HepG2 (cell line): ENCODE measurements around the gene FSHR. TPM values are rescaled to one million over a fixed set of nuclear protein-coding genes. Genes with fewer than 3 reads are reported as not detected.

Experiments
- ATAC-seq: fragments of 200-7000 bp; cut with Tn5 transposase; 3 replicates; pipeline ENCODE4 v1.9.1; 2020; ENCODE audit warnings: mild to moderate bottlenecking, moderate library complexity
- BruUV-seq: library from RNA; stranded (reverse); fragments of 400-500 nt; replicated peaks from 2 replicates; lab custom pipeline; 2021; lab: Mats Ljungman, UMichigan
- CTCF ChIA-PET: fragments of 300-600 bp; formaldehyde crosslinking; extraction: SDS; loops from one replicate; lab custom pipeline; 2021; ENCODE audit warnings: low total read pairs, inconsistent platforms, low intra/inter-chr PET ratio; lab: Yijun Ruan, JAX
- POLR2A ChIA-PET: fragments of 350-600 bp; sonication (Branson Sonifier 250); formaldehyde crosslinking; loops from one replicate; lab custom pipeline; 2020; ENCODE audit warnings: antibody characterized with exemption, inconsistent platforms; lab: Yijun Ruan, JAX
- DNase-seq: peaks from one replicate; pipeline ENCODE4 v3.0.0-alpha.2; 2015; ENCODE audit warnings: low spot score
- FAIRE-seq: peaks from 3 replicates; lab custom pipeline; 2011; peaks lifted over from hg19 to GRCh38; lab: Jason Lieb, UNC
- H2AFZ ChIP-seq: one replicate; pipeline ENCODE4 v1.6.1; 2011; ENCODE audit warnings: low read length, inconsistent platforms
- H3K27ac ChIP-seq: fragments of 300-600 bp; 3 replicates; pipeline ENCODE4 v1.8.0; 2011; ENCODE audit warnings: mixed run types, mild to moderate bottlenecking, mixed read lengths, low read length, inconsistent platforms; ENCODE audit not compliant: insufficient read depth; ENCODE audit errors: extremely low read length
- H3K27me3 ChIP-seq, 2 experiments: fragments of 200-600 bp in 1 of 2; 2 replicates in 1 of 2; 3 replicates in 1 of 2; pipeline versions ENCODE4 v1.6.0 to v1.8.0; 2011; ENCODE audit warnings: low read length in 2 of 2, mild to moderate bottlenecking in 2 of 2, moderate library complexity in 2 of 2, inconsistent platforms in 1 of 2; ENCODE audit not compliant: insufficient read depth in 2 of 2, control insufficient read depth in 1 of 2
- H3K36me3 ChIP-seq, 2 experiments: fragments of 200-600 bp in 1 of 2; replicated peaks in 1 of 2; 2 replicates in 1 of 2; 3 replicates in 1 of 2; pipeline versions ENCODE4 v1.5.1 to v1.8.0; 2011; ENCODE audit warnings: low read length in 2 of 2, inconsistent platforms in 1 of 2; ENCODE audit not compliant: insufficient read depth in 2 of 2, control insufficient read depth in 1 of 2
- H3K4me1 ChIP-seq: 2 replicates; pipeline ENCODE4 v1.5.1; 2012; ENCODE audit warnings: low read length, inconsistent platforms; ENCODE audit not compliant: insufficient read depth
- H3K4me2 ChIP-seq: 2 replicates; pipeline ENCODE4 v1.6.0; 2011; ENCODE audit warnings: low read depth, low read length, inconsistent platforms
- H3K4me3 ChIP-seq, 3 experiments: fragments of 200-600 bp in 1 of 3; sonication (generic), shearing (Covaris generic) in 1 of 3; replicated peaks in 1 of 3; 2 replicates each; pipeline ENCODE4 v1.5.1; 2011 to 2016; ENCODE audit warnings: low read length in 3 of 3, inconsistent platforms in 2 of 3, low read depth in 2 of 3, mild to moderate bottlenecking in 2 of 3, control low read depth in 1 of 3, mixed read lengths in 1 of 3; ENCODE audit not compliant: insufficient read depth in 1 of 3
- H3K79me2 ChIP-seq: one replicate; pipeline ENCODE4 v1.6.1; 2011; ENCODE audit warnings: low read length, inconsistent platforms; ENCODE audit not compliant: insufficient read depth
- H3K9ac ChIP-seq: 2 replicates; pipeline ENCODE4 v1.6.0; 2011; ENCODE audit warnings: mild to moderate bottlenecking, low read depth, low read length, inconsistent platforms; ENCODE audit not compliant: insufficient read depth
- H3K9me3 ChIP-seq: 2 replicates; pipeline ENCODE4 v1.5.1; 2012; ENCODE audit warnings: mild to moderate bottlenecking, low read length
- H4K20me1 ChIP-seq: 2 replicates; pipeline ENCODE4 v1.6.0; 2011; ENCODE audit warnings: inconsistent platforms, mild to moderate bottlenecking, low read length, moderate library complexity; ENCODE audit not compliant: insufficient read depth
- AHR ChIP-seq: IDR thresholded peaks from 2 replicates; pipeline ENCODE4 v1.6.1; 2018; ENCODE audit warnings: missing genetic modification reagents, missing compliant biosample characterization
- FOSL2 ChIP-seq: sonication (generic); formaldehyde crosslinking; IDR thresholded peaks from 2 replicates; pipeline ENCODE4 v1.4.0; 2020; ENCODE audit warnings: missing genetic modification reagents
- FOXO4 ChIP-seq: sonication (generic); formaldehyde crosslinking; conservative IDR thresholded peaks from 2 replicates; pipeline ENCODE4 v1.8.1; 2023; ENCODE audit warnings: missing genetic modification reagents
- GATAD1 ChIP-seq: IDR thresholded peaks from 2 replicates; pipeline ENCODE4 v1.6.1; 2016; ENCODE audit warnings: missing genetic modification reagents, missing compliant biosample characterization
- HHEX ChIP-seq: IDR thresholded peaks from 2 replicates; pipeline ENCODE4 v1.6.1; 2016; ENCODE audit warnings: control low read depth
- IRF1 ChIP-seq: sonication (generic); formaldehyde crosslinking; IDR thresholded peaks from 2 replicates; pipeline ENCODE4 v1.4.0; 2020; ENCODE audit warnings: low read depth, mild to moderate bottlenecking, missing genetic modification reagents
- IRX3 ChIP-seq: sonication (generic); formaldehyde crosslinking; IDR thresholded peaks from 2 replicates; pipeline ENCODE4 v1.8.1; 2023; ENCODE audit warnings: mild to moderate bottlenecking, low read depth, missing genetic modification reagents, borderline replicate concordance
- KMT2B ChIP-seq: IDR thresholded peaks from 2 replicates; pipeline ENCODE4 v1.6.1; 2016; ENCODE audit warnings: missing genetic modification reagents, missing compliant biosample characterization
- MIER3 ChIP-seq: IDR thresholded peaks from 2 replicates; pipeline ENCODE4 v1.6.1; 2016; ENCODE audit warnings: missing compliant biosample characterization, borderline replicate concordance
- PAWR ChIP-seq: sonication (generic); formaldehyde crosslinking; IDR thresholded peaks from 2 replicates; pipeline ENCODE4 v1.4.0; 2020; ENCODE audit warnings: missing genetic modification reagents, mild to moderate bottlenecking, borderline replicate concordance
- RFX5 ChIP-seq: IDR thresholded peaks from 2 replicates; pipeline ENCODE4 v1.6.1; 2011; ENCODE audit warnings: low read depth, low read length, improper control_type of control experiment
- TBP ChIP-seq: sonication (generic); formaldehyde crosslinking; IDR thresholded peaks from 2 replicates; pipeline ENCODE4 v1.5.0; 2020; ENCODE audit warnings: missing genetic modification reagents
- TFE3 ChIP-seq: IDR thresholded peaks from 2 replicates; pipeline ENCODE4 v1.6.1; 2016
- ZNF101 ChIP-seq: sonication (generic); formaldehyde crosslinking; IDR thresholded peaks from 2 replicates; pipeline ENCODE4 v1.4.0; 2020; ENCODE audit warnings: mild to moderate bottlenecking, low read depth, missing genetic modification reagents, borderline replicate concordance
- ZNF253 ChIP-seq: sonication (generic); formaldehyde crosslinking; IDR thresholded peaks from 2 replicates; pipeline ENCODE4 v1.8.0; 2022; ENCODE audit warnings: mild to moderate bottlenecking, missing genetic modification reagents, borderline replicate concordance
- ZNF296 ChIP-seq: sonication (generic); formaldehyde crosslinking; conservative IDR thresholded peaks from 2 replicates; pipeline ENCODE4 v1.5.0; 2020; ENCODE audit warnings: mild to moderate bottlenecking, missing genetic modification reagents
- ZNF329 ChIP-seq: sonication (generic); formaldehyde crosslinking; IDR thresholded peaks from 2 replicates; pipeline ENCODE4 v1.9.0; 2021; ENCODE audit warnings: low read depth, mild to moderate bottlenecking, missing genetic modification reagents
- ZNF552 ChIP-seq: sonication (generic); formaldehyde crosslinking; IDR thresholded peaks from 2 replicates; pipeline ENCODE4 v1.9.0; 2022; ENCODE audit warnings: missing genetic modification reagents, mild to moderate bottlenecking, borderline replicate concordance
- ZNF784 ChIP-seq: sonication (generic); formaldehyde crosslinking; IDR thresholded peaks from 2 replicates; pipeline ENCODE4 v1.5.1; 2020; ENCODE audit warnings: missing genetic modification reagents, mild to moderate bottlenecking, borderline replicate concordance
- ZSCAN29 ChIP-seq: sonication (generic); formaldehyde crosslinking; conservative IDR thresholded peaks from 2 replicates; pipeline ENCODE4 v1.4.0; 2020; ENCODE audit warnings: mild to moderate bottlenecking, missing genetic modification reagents
- WGBS: methylation state at CpG from one replicate; pipeline ENCODE4 v1.1.6; 2017; ENCODE audit warnings: low lambda C conversion rate; 5-methylcytosine and 5-hydroxymethylcytosine counted together
- in situ Hi-C: cut with HindIII; loops from 2 replicates; pipeline ENCODE4 v1.10.0; 2017; ENCODE audit warnings: low pct_unique_long_range_greater_than_20kb; ENCODE audit not compliant: extremely low pct_ligation_motif_present
- intact Hi-C: fragments of 100-400 bp; cut with micrococcal nuclease; formaldehyde crosslinking; loops from one replicate; pipeline ENCODE4 v1.10.0; 2022; ENCODE audit not compliant: unreplicated experiment
- polyA plus RNA-seq, 8 experiments: library from polyadenylated mRNA; depleted of rRNA in 3 of 8; stranded (reverse) in 7 of 8; unstranded in 1 of 8; fragments of >200 nt; fragmentation: Illumina TruSeq in 4 of 8; extraction: Trizol in 4 of 8; gene quantifications; 2 replicates each; pipeline versions ENCODE4 v1.2.1 to v1.2.3, GENCODE V29; 2011 to 2016; ENCODE audit warnings: low read depth in 4 of 8, missing spikeins in 1 of 8, mixed read lengths in 1 of 8; ENCODE audit not compliant: insufficient read depth in 1 of 8
- total RNA-seq, 5 experiments: library from RNA; depleted of rRNA; stranded (reverse); fragments of >200 nt; fragmentation: Illumina TruSeq; extraction: Trizol; gene quantifications; 2 replicates each; pipeline ENCODE4 v1.2.3, GENCODE V29; 2016; ENCODE audit warnings: low read depth in 1 of 5

Gene FSHR
- total and polyA plus RNA-seq, 2 of the 13 experiments (the other 11 are each of a cell fraction or from before 2014, with no cell fraction given), result not detected

- H3K79me2 ChIP-seq, result no peaks in the 10 kb centered on the region
- H2AFZ ChIP-seq, result no peak overlapping the region
- no peak overlapping the region for H3K4me3 ChIP-seq
- no peak overlapping the region for H3K4me2 ChIP-seq
- no peaks in the 10 kb centered on the region for H4K20me1 ChIP-seq
- TF ChIP-seq ZNF101 (CRISPR knock-in tag) (no peak), ZNF552 (CRISPR knock-in tag) (no peak), MIER3 (CRISPR knock-in tag) (no peak), FOXO4 (no peak), TFE3 (CRISPR knock-in tag) (no peak), ZSCAN29 (CRISPR knock-in tag) (no peak), IRX3 (CRISPR knock-in tag) (no peak), PAWR (CRISPR knock-in tag) (no peak), AHR (no peak), KMT2B (no peak), HHEX (CRISPR knock-in tag) (no peak), RFX5 (no peak), GATAD1 (CRISPR knock-in tag) (no peak), IRF1 (no peak), FOSL2 (CRISPR knock-in tag) (no peak), ZNF329 (no peak), TBP (CRISPR knock-in tag) (no peak), ZNF296 (CRISPR knock-in tag) (no peak), ZNF253 (CRISPR knock-in tag) (no peak), ZNF784 (CRISPR knock-in tag) (no peak)
- ATAC-seq (no peak), DNase-seq (no peak), FAIRE-seq (no peak)
- no peak overlapping the region for H3K9ac ChIP-seq
- ChIA-PET POLR2A (no interaction called here), CTCF (no interaction called here)
- in situ Hi-C loops (no loop called here), intact Hi-C loops (no loop called here)
- no TSS peak for BruUV-seq
- no peak overlapping the region for H3K27ac ChIP-seq
- H3K36me3 ChIP-seq, result no peaks in the 10 kb centered on the region
- H3K4me1 ChIP-seq, result no peaks in the 10 kb centered on the region
- WGBS, result 0% methylated on average over 1 of the region's 1 CpG
- no peaks in the 10 kb centered on the region for H3K27me3 ChIP-seq
- peaks cover 24% of the 10 kb centered on the region; the same call in 1 of the 2 replicates for H3K9me3 ChIP-seq
These were observed 84.5 kb downstream of the FSHR start for GRCh38 chr2:49069829-49070228.
